NCI-H345 (cell line): ENCODE measurements around the gene TFAP2E.

ENCODE experiments used
- DNase-seq: peaks from one replicate; lab custom pipeline; 2025; lab: John Stamatoyannopoulos, UW

The TFAP2E gene

DNA sequence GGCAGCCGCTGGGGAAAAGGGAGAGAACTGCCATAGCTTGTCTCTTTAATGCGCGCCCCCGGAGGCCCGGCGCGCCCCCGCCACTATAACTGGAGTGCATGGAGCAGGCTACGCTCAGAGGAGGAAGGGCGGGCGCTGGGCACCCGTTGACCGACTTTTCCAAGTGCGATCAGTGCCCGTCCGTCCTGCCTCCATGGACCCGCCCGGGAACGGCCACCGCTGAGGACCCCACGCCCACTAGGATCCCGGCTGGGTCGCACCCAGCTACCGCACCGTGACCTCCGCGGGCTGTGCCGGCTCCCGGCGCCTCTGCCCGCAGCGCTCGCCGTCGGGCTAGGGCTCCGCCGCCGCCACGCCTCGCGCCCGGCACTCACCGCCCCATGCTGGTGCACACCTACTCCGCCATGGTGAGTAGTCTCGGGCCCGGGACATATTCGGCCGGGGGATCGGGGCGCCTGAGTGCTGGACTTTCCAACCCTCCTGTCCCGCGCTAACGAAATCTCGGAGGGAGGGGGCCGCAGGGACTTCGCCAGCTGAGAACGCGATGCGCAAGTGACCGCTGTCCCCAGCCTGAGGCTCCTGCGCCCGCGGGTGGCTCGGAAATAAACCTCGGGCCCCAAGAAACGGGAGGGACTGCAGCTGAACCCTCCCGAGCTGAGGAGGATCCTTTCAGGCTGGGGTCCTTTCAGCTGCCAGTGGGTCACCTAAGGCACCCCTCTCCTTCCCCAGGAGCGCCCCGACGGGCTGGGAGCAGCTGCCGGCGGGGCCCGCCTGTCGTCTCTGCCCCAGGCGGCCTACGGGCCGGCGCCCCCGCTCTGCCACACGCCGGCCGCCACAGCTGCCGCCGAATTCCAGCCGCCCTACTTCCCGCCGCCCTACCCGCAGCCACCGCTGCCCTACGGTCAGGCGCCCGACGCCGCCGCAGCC is at the start of gene TFAP2E:
TFAP2E (plus strand) TSS at position 117 of the 927 bp plus-strand sequence; CDS start at position 381, 264 bp downstream.
- peak; percentile 57 for DNase-seq

DNA sequence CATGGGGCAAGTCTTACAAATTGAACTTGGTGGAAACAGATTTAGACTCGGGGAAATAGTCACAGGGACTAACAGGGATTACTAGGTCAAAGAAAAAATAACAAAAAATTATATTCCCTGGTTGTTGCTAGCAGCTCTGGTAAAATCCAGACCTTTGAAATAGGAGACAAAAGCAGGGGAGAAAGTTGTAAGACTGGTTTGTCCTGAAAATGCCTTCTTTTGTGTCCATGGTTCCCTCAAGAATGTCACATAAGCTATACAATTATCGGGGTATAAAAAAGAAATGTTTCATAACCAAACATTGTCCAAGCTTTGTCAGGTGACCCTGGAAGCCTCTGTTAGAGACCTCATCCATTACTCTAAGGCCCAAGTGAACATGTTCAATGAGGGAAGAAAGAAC is 49.0 kb upstream of the TFAP2E start:
- no peak for DNase-seq

DNA sequence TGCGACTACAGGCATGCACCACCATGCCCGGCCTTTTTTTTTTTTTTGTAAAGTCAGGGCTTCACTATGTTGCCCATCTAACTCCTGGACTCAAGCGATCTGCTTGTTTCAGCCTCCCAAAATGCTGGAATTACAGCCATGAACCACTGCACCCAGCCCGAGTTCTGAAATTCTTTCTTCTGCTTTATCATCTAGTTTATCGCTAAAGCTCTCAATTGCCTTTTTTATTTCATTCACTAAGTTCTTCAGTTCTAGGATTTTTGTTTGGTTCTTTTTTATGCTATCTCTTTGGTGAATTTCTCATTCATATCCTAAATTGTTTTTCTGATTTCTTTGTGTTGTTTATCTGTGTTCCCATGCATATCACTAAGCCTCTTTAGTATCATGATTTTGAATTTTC is 42.9 kb upstream of the TFAP2E start:
- DNase-seq, result no peak

DNA sequence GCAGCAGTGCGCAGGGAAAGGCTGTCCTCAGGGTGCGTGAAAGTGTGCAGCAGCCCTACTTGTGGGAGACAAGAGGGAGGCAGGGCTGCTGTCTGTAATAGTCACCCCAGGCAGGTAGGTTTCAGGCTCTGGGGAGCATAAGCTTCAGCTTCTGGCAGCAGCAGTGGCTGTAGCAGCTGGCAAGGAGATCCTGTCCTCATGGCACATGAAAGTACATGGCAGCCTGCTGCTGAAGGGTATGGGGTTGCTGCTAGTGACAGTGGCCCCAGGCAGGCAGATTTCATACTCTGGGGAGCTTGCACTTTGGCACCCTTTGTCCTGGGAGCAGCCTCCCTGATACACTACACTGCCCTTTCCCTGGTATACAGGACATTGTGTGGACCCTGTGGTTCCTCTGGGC is 42.2 kb upstream of the TFAP2E start:
- no peak for DNase-seq

DNA sequence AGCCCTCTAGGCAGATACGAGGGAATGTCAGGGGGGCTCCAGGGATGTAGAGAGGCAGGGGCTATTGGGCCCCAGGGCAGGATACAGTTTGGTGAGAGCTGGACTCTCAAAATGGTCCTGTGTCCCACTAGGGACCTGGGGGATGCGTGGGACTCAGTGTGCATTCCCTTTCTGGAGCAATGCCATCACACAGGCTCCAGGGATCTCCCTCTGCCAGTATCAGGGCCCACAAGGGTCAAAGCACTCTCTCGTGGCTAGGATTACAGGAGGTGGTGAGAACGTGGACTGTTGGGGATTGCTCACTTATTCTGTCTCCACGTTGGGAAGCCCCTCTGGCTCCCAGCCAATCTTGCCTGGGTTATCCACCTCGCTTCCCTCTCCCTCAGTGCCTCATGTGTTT is 41.7 kb upstream of the TFAP2E start:
- DNase-seq, result no peak

DNA sequence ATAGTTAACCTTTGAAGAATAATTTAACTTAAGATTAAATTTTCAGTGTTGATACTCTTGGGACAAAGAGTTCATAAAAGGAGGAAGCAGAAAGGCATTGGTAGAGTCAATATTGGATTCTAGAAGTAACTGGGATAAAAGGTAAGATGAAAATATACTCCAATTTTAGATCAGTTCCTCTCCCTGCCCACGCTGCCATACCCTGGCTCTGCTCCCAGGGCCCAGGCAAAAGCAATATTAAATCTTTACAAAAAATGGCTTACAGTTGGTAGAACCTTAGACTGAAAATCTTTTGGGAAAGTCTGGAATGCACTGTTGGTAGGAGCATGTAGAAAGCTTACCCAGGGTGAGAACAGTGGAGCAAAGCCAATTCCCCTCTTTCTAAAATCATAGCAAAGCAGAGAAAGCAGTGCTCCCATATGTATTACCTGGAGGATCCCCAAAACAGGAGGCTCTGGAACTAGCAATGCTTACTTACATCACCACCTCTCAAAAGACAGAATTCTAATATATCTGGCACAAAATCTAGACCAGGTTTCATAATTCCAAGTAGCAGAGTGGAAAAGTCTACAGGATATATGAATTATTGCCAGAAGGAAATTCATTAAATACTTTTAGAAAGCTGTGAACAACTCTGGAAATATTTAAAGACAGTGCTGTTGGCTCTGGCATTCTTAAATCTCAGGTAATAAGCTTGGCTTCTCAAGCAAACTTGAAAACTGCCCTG is 40.5 kb upstream of the TFAP2E start:
- DNase-seq, result no peak

DNA sequence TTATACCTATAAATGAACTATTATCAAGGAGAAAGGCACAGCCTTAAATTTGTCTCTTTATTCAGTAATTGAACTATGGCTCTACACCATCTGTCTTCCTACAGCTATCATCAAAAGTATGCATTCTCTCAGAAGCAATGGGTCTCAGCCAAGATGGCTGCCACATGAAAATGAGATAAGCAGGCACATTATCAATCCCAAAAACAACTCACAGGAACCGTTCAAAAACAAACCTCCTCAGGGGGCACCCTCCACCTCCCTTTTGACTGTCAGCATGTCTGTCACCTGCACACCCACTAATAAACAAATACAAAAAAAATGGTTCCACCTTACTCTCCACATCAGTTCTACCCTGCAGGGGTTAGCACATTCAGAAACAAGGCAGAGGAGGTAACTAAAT is 39.5 kb upstream of the TFAP2E start:
- DNase-seq, result no peak

DNA sequence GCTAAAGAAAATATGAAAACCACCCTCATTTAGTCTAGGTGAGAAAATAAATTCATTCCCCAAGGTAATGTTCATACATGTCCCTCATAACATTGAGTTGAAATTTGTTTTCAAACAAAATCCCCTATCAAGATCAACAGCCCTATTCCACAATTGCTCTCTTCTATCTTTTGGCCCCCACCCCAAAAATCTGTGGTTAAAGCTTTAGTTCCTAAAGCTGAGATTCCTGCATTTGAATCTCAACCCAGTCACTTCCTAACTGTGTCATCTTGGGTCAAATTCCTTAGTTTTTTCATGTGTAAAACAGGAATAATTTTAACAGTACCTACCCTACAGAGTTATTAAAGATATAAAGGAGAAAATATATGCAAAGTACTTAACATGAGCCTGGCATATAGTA is 37.9 kb upstream of the TFAP2E start:
- no peak for DNase-seq

DNA sequence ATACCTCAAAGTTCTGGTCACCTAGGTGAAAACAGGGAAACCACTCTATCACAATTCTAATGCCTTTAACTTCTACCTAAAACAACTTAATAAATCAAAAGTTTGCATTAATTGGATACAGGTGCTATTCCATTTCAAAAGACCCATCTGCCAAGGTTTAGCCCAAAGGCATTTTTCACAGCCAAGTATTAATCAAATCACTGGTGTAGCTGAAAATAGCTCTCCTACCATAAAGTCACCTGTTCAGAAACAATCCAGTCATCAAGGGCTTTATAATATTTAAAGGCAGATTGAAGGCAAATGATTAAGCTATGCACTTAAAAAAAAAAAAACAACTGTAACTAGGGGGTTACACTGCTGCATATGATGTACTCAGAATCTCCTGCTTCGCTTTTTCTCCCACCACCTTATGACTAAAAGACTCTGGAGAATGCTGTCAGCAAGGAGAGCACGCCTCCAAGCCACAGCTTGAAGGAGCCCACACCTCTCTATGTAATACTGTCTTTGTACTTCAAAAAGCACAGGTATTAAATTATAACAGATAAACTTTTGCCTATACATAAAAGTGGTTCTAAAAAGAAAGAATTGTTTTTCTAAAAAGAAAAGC is 36.5 kb upstream of the TFAP2E start:
- DNase-seq, result no peak

DNA sequence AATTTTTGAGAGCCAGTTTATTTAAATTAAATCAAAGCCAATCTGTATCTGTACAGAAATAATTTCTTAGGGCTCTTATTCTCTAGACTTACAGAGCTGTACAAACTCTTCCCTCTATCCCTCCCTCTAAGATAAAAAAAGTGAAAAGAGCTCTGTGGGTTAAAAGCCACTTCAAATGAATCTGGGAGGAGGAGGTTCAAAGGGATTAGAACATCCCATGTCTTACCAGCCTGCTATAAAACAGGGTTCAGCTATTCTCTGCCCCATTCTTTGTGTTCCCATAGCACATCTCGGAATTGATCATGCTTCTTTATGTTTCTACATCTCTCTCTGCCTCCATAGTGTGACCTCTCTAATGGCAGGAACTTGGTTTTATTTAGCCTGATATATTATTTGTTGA is 35.3 kb upstream of the TFAP2E start:
- no peak for DNase-seq

DNA sequence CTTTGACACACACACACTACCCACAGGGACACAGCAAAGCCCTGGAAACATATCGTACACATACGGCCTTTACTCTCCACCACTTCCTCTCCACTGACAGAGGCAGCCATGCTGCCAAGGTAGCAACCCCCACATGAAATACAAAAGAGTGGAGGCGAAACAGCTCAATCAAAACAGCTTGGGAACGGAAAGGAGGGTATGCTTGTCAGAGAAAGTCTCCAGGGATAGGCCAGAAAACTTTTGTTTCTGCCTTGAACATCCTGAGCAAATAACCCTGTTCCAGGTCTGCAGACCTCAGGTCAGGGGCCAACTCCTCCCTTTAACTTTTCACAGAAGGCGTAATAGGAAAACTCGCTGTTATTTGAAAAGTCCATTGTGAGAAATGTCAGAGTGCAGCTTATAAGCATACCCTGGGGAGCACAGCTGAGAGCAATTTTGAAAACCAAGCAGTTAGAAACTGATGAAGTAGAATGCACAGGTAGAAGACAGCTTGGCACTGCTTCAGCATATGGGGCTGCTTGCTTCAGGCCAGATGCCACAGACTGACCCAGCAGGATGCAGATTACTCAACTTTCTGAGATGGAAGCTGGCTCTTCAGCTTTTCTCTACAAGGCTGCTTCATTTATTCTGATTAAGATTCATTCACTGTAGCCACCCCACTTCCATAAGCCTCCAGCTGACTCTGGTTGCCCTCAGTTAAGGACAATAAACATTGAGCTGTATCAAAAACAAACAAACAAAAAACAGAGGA is 33.9 kb upstream of the TFAP2E start:
- no peak for DNase-seq

DNA sequence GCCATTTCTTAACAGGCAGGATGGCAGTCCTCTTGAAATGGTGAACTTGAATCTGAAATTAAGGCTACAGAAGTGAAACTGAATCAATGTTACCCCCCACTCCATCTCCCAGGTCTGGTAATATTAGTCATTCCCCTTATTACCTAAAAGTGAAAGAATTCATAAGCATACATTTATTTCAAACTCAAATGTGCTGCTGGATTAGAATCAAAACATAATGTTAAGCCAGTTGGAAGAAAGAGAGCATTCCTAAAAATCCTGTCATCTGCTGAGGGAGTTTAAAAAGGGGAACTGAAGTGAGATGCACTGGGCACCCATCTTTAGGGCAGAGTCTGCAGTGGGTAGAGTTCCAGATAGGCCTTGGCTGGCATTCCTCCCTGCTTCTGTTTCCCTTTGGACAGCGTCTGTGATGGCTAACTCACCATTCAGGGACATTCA is 33.3 kb upstream of the TFAP2E start:
- no peak for DNase-seq

DNA sequence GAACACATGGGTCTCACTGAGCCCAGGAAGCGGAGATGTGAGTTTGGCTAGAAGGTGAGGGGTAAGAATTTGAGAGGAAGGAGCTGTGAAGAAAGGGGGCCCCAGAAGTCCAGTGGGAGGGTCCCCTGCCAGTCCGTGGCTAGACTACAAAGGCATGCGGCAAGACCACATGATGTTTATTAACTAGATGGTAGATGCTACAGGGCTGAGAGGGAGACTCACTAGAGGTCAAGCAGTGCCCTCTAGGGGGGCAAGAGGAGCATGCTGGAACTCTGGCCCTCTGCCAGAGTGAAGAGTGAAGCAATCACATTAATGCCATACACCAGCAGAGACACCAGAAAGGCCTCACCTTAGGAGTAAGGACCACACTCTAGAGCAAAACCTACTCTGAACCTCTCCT is 28.1 kb upstream of the TFAP2E start:
- DNase-seq, result peak; percentile 28

DNA sequence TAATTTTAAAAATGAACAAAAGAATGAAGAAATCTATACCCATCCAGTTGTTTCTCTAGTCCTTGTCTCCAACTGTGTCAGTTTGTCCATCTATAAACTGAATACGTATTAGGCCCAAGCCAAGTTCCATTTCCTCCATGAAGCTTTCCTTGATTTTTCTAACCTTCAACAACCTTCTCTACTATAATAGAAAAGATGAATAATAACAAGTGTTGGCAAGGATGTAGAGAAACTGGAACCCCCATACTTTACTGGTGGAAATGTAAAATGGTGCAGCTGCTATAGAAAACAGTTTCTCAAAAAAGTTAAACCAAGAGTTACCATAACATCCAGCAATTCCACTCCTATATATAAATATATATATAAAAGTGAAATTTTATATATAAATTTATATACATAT is 26.5 kb upstream of the TFAP2E start:
- DNase-seq, result no peak

DNA sequence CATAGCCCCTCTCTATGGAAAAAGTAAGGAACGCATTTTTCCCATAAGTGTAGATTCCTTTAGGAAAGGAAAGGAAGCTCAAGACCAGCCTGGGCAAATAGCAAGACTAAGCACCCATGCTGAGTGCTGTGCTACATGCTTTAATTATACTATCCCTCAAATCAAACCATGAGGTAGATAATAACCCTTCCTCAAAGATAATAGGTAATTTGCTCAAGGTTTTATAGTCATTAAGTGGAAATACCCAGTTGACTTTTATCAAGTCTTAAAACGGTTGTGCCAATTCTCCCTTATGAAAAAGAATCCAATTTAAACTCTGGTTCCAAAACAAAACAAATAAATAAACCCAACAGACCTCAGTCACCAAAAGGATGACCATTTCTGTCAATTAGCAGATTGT is 19.3 kb upstream of the TFAP2E start:
- DNase-seq, result no peak

DNA sequence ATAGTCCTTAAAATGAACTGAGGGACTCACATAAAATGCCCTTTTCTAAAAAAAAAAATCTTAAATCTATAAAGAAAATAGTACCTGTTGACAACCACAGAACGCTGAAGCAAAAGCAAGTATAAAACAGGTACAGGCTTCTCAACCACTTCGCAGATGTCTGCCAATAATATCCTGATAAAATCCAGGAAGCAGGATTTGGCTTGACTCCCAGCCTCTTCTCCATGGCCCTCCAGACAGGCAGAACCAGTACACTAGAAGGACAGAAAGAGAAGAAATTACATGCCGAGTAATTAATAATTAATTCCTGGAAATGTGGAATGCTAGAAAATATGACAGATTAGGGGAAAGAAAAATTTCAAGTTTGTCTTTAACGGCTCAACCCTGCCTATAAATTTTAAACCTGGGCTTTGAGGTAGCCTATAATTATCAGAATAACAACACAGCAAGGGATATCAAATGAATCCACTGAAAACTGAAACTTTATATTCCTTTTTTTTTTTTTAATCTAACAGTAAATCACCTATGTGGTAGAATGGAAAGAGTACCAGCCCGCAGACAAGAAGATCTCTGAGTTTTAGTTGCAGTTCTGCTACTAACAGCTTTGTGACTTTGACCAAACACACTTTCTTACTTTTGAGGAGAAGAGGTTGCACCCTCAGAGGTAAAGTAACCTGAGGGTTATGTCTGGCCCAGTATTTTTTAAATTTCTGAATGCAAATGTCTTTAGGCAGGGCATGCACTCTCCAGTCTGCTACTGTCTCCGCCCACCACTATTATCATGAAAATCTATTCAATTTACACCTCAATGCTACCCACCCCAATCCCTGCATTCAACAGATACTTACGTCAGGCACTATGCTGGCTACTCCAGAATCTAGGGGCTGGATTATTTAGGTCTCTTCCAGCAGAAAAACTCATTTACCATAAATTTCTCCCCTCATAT is 18.6 kb upstream of the TFAP2E start:
- DNase-seq, result no peak

DNA sequence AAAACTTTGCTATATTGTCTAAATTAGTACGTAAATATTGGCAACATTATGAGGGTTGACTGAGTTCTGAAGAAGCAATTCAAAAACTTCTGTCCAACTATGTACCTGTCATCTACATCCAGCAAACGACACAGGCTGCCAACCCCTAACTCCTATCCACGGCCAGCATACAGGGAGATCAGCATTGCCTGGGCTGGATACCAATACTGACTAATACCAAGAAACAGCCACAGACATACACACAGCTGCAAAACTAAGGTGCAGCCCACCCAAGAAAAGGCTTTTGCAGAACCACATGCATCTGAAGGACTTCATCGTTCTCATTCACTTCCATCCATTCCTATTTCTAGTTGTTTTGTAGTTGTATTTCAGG is 17.9 kb upstream of the TFAP2E start:
- no peak for DNase-seq

DNA sequence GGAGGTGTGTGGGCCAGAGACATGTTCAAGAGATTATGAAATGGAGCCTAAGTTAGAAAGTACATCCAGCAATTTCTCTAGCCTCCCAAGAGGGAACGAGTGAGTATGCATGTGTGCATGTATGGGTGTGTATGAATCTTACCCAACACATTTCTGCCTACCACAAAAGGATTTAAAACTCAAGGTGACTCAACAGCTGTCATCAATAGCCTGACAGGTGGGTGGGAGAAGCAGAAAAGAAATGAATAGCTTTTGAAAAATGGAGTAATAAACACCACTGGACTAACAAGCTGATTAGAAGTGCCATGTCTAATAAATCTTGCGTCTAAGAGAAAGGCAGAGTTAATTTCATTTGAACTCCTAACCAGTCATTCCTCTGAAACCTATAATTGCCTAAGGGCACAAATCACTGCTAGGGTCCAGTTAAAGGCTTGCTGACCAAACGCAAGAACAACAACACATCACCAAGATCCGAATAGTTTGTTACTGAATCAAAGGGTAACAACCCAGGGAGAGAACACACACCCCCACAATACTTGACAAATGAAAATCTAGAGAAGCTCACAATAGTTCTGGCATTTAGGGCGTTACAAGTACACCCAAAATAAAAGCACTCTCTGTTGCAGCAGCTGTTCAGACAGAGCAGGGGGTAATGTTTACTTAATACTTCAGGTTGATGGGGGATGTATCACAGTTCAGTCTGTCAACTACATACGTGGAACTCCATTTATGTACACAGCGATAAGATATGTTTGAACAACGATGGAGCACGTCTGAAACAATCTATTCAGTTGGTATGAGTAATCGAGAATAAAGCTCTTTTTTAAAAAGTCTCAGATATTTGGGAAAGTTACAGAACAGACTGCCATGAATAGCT is 17.3 kb upstream of the TFAP2E start:
- DNase-seq, result peak; percentile 94

DNA sequence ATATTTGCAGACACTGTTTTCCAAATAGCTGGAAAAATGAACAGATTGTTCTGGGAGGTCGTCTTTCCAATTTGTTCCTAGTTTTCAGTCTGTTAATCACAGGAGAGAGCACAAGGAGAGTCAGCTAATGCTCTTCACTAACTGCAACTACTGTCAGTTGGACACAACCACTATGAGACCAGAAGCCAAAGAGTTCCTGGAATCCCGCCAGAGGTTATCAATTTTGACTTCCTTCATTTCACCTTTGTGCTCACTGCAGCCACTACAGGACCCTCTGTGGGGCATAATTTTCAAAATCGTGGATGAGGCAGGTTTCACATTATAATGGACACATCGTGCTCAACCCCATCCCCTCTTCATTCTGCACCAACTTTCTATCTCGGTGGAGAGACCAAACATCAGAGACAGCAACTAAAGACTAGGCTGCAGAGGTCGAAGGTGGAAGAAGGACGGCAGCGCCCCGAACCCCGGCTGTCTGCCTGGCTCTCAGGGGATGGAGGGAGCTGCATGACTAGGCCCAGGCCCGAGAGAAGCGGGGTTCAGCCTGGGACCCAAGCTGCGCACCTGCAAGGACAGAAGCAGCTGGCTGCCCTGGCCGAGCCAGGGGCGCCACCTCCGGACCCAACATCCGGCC is 16.5 kb upstream of the TFAP2E start:
- no peak for DNase-seq
